GM18868 (cell line): ENCODE measurements around the gene WDR6.

ENCODE experiments used
- ATAC-seq: cut with Tn5 transposase; IDR thresholded peaks from one replicate; pipeline ENCODE4 v1.9.1; 2021; ENCODE audit warnings: mild to moderate bottlenecking, moderate library complexity; ENCODE audit not compliant: unreplicated experiment

The WDR6 gene

GRCh38 chr3:49013738-49014660 is 6.8 kb downstream of the WDR6 start:
- ATAC-seq, result no peak

- no peak for ATAC-seq
Observed at GRCh38 chr3:49015072-49015471, 7.9 kb downstream of the WDR6 start.

GRCh38 chr3:49015765-49016164 is 8.6 kb downstream of the WDR6 start:
- no peak for ATAC-seq

GRCh38 chr3:49016414-49017228 is 9.4 kb downstream of the WDR6 start:
- no peak for ATAC-seq

- ATAC-seq, result no peak
Observed at GRCh38 chr3:49017229-49017970, 10.2 kb downstream of the WDR6 start.

GRCh38 chr3:49017971-49018706 is 10.9 kb downstream of the WDR6 start, which contains the start of gene DALRD3:
Gene DALRD3 (minus strand): TSS chr3:49018580. CDS start chr3:49018564, 16 bp downstream.
- ATAC-seq, result no peak

GRCh38 chr3:49018707-49019006 is 11.5 kb downstream of the WDR6 start:
- ATAC-seq, result no peak

- ATAC-seq, result no peak
Observed at GRCh38 chr3:49019941-49020329, 12.7 kb downstream of the WDR6 start.

- no peak for ATAC-seq
Observed at GRCh38 chr3:49020330-49021212, 13.4 kb downstream of the WDR6 start.

GRCh38 chr3:49021213-49021812 is 14.1 kb downstream of the WDR6 start:
- peak; percentile 54 for ATAC-seq

GRCh38 chr3:49021813-49022687 is 14.9 kb downstream of the WDR6 start, which contains the start of gene NDUFAF3:
Gene NDUFAF3 (plus strand): TSS chr3:49022121. CDS start chr3:49022145, 24 bp downstream.
- ATAC-seq, result peak; percentile 63

GRCh38 chr3:49022688-49023171 is 15.5 kb downstream of the WDR6 start:
- ATAC-seq, result no peak

- ATAC-seq, result no peak
Observed at GRCh38 chr3:49023775-49024174, 16.6 kb downstream of the WDR6 start.

- no peak for ATAC-seq
Observed at GRCh38 chr3:49024449-49024848, 17.3 kb downstream of the WDR6 start.

GRCh38 chr3:49025005-49025792 is 18.0 kb downstream of the WDR6 start:
- ATAC-seq, result no peak

GRCh38 chr3:49025793-49026520 is 18.8 kb downstream of the WDR6 start:
- ATAC-seq, result no peak
